HG02973 (cell line): ENCODE results near the gene PNKD.

ENCODE experiments used
- ATAC-seq: cut with Tn5 transposase; IDR thresholded peaks from one replicate; pipeline ENCODE4 v1.9.1; 2021; ENCODE audit warnings: moderate library complexity; ENCODE audit not compliant: unreplicated experiment

The PNKD gene

DNA sequence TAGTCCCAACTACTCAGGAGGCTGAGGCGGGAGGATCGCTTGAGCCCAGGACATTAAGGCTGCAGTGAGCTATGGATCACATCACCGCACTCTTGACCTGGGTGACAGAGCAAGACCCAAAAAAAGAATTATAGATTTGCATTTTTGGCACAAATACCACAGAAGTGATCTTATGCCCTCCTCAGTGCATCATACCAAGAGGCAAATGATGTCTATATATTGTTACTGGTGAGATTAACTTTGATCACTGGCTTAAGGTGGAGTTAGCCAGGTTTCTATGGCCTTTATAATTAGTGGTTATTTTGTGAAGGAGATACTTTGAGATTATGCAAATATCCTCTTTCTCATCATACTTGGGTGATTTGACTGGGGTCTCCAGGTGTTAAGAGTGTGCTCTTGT, 64.2 kb downstream of the PNKD start:
- no peak for ATAC-seq

DNA sequence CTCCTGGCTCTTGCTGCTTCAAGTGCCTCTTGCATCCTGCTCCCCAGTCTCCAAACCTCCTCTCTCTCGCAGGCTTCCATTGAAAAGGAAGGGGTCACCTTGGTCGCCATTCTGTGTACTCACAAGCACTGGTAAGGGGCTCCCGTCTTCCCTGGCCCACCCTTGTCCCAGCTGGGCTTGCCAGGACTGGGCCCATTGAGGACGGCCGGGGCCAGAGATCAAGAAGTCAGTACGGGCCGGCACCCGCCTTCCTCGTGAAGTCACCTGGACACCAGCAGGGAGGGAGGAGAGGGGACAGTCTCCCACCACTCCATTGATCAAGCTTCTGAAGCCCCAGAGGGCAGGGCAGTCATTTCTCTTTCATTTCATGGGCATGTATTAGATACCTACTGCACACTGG, 70.3 kb downstream of the PNKD start:
- no peak for ATAC-seq

DNA sequence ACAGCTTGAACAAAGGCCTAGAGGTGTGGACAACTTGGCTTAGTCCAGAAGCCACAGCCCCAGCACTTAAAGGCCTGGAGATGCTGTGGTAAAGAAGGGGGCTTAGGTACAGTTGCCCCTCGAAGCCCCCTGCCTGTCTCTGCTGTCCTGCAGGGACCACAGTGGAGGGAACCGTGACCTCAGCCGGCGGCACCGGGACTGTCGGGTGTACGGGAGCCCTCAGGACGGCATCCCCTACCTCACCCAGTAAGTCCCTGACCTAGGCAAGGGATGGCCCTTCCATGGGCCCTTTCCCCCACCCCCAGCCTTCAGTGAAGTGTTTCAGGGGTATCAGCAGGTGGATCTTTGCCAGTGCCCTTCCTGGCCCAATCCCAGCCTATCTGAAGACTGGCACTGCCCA, 71.1 kb downstream of the PNKD start:
- ATAC-seq, result no peak

DNA sequence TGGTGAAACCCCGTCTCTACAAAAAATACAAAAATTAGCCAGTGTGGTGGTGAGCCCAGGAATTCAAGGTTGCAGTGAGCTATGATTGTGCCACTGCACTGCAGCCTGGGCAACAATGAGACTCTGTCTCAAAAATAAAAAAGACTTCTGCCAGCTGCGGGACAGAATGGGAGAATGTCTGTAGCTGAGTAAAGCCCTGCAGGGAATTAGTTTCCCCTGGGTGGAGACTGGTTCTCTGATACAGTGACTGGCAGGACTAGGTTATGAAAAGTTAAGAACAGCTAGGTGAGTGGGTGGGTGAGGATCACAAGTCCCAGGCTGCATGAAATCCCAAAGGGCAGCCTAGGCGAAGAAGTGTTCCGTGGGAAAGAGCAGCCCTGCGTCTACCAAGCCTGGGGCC, 72.5 kb downstream of the PNKD start:
- no peak for ATAC-seq

DNA sequence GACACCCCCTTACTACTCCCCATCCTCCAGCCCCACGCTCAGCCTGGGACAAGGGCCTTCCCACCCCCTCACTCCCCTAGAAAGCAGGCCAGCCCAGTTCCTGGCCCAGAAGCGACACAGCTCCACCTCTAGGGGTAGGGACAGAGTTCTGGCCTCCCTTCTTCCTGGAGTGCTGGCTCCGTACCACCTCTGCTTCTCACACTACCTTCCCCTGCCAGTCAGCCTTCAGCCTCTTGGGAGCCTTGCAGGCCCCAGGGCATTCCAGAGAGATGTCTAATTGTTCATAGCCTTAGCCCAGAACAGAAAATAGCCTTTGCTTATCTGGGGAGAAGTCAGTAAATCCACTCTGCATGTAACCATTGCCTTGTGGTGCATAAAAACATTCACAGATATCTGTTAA, 73.3 kb downstream of the PNKD start:
- no peak for ATAC-seq

DNA sequence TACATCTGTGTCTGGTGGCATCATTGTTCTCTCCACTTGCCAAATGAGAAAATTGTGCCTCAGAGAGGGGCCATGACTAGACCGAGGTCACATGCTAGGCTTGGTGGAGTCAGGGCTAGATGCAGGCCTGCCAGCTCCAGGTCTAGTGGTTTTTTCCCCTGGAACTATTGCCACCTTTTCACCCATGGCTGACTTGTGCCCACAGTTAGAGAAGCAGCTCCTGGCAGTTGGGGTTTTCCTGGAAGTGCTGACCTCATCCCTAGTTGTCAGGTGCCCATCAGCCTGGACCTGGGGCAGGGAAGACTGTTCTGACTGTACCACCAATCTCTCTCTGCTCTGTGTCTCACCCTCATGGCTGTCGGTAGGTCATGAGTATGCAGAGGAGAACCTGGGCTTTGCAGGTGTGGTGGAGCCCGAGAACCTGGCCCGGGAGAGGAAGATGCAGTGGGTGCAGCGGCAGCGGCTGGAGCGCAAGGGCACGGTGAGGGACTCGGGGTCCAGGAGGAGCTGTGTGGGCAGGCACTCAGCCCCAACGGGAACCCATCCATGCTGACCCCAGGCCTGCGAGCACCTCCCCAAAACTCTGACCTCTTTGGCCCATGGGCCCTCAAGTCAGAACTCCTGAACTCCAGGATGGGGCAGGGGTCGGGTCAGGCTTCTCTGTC, 73.9 kb downstream of the PNKD start:
- ATAC-seq, result no peak

DNA sequence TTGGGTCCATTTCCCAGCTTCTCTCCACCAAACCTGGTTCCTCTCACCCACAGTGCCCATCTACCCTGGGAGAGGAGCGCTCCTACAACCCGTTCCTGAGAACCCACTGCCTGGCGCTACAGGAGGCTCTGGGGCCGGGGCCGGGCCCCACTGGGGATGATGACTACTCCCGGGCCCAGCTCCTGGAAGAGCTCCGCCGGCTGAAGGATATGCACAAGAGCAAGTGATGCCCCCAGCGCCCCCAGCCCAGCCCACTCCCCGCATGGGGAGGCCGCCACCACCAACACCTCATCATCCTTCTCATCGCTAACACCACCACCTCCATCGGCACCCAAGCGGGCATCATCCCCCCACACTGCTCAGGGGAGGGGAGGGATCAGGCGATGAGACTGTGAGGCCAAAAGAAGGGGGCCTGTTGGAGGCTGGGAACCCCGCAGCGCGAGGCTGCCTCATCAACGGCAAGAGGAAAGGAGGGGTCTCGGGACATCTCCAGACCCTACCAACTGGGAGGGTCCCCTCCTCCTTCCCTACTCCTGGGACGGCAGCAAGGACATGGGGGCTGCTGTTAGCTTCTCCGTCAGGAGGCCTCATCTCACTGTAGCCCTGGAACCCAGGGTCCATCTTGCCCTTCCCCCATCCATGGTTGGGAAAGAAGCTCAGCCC, 74.6 kb downstream of the PNKD start:
- no peak for ATAC-seq

DNA sequence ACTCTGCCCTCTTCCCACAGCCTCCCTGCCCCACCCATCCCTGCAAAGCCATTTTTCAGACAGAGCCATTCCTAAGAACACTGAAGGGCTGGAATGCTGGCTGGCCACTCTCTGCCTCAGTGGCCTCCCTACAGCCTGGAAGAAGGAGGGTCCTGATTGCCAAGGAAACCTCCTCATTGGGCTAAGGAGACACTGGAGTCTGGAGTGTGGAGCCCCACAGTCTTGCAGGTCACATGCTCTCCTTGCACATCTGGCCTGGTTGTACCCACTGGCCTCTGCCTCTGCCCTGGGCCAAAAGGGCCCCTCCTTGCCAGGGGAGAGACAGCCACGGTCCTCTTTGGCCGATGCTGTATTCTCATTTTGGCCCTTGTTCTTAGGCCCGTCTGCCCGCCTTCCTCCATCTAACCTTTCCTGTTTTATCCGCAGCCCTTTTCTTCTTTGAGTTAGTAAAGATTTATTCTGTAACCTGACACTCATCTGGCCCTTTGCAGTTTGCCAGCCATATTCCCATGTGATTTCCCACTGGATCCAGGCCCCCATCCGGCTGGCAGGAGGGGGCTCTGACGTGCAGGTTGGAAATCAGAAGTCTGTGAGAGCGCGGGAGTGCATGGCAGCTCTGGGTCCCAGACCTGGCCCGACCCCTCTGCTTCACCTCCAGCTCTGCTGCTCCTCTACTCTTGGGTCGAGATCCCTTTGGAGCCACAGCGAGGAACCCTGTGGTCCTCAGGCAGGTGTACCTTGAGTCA, 75.3 kb downstream of the PNKD start:
- no peak for ATAC-seq

DNA sequence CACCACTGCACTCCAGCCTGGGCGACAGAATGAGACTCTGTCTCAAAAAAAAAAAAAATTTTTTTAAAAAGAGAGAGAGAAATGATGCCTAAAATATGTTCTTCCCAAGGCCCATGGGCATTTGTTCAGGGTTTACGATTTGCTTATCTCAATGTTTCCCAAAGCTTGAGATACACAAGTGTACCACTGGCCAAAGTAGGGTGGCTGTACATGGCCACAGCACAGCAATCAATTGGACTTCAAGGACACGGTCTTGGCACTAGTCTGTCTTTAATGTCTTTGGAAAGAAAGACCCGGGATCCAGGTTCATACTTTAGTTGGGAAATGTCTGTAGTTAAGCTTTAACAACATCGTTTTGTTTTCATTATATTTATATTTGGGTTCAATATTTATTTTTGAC, 76.9 kb downstream of the PNKD start:
- no peak for ATAC-seq

DNA sequence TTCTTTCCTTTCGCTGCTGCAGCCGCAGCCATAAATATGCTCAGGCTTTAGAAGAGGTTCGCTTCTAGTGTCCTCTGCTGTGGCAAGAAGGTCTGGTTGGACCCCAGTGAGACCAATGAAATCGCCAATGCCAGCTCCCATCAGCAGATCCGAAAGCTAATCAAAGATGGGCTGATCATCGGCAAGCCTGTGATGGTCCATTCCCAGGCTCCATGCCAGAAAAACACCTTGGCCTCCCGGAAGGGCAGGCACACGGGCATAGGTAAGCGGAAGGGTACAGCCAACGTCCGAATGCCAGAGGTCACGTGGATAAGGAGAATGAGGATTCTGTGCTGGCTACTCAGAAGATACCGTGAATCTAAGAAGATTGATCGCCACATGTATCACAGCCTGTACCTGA, 83.7 kb downstream of the PNKD start:
- ATAC-seq, result no peak

DNA sequence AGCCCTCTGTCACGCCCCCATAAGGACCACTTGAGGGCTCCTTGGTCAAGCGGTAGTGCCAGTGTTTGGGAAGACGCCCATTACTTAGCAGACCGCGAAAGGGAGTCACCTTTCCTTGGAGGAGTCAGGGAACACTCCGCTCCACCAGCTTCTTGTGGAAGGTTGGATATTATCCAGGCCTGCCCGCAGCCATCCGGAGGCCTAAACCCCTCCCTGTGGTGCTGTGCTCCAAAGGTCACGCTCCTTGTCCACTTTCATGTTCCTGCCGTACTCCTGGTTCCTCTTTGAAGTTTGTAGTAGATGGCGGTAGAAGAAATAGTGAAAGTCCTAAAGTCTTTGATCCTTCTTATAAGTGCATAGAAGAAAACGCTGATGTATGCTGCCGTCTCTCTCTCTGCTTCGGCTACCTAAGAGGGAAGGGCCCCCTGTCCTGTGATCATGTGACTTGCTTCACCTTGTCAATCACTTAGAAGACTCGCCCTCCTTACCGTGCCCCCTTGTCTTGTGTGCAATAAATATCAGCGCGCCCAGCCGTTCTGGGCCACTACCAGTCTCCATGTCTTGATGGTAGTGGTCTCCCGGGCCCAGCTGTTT, 84.6 kb downstream of the PNKD start:
- ATAC-seq, result no peak

DNA sequence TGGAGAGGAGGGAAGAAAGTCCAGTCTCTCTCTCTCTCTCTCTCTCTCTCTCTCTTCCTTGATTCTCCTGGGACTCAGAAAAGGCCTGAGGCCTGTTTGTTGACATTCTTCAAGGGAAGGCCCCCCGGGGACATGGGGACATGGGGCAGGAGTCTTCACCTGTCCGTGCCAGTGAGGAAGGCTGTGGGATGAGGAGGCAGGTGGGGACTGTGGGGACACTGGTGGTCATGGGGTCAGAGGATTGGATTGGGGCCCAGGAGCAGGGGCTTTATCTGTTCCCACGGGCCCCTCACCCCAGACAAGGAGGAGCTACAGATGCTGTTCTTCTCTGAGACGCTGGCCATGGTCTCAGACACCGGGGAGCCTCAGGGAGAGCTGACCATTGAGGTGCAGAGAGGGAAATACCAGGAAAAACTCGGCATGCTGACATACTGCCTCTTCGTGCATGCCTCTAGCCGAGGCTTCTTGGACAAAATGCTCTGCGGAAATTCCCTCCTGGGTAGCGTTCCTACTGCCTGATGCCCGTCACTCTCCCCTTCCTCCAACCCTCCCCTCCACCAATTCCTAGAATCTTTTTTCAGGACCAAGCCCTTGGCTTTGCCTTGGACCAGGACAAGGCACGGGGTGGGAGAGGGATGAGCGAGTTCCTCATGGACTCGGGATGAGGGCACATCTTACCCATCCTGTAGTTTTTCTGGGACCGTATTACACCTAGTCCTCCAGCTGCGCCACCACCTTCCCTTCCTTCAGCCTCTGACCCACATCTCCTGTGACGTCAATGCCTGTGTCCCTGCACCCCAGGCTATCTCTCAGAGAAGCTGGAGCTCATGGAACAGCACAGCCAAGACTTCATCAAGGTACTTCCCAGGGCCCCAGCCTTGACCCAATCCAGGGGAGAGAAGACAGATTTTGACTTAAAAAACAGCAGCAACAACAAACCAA, 87.2 kb downstream of the PNKD start:
- ATAC-seq, result no peak

DNA sequence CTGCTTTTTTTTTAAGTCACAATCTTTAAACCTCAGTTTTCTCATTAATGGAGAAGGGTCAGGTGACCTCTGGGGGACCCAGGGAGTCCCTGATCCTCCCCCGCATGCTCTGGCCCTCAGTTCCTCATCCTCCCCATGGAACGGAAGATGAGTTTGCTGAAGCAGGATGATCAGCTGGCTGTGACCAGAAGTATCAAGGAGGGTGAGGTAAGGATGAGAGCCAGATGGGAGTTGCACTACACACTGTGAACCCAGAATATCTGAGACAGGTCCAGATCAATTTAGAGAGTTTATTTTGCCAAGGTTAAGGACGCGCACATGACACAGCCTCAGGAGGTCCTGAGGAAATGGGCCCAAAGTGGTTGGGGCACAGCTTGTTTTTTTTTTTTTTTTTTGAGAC, 90.1 kb downstream of the PNKD start:
- ATAC-seq, result no peak

DNA sequence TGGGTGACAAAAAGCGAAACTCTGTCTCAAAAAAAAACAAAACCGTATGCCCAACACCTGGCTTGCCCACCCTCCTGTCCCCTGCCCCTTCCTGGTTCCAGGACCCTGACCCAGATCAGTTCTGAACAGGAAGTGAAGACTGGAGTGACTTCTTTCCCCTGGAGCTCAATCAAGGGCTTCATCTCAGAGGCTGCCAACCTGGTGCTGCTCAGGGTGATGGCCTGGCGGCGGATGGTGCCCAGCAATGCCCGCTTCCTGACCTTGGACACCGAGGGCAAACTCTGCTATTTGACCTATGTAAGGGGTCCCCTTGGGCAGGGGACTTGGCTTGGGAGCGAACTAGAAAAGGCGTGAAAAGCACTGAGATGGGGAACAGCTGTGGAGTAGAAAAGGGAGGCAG, 92.3 kb downstream of the PNKD start:
- no peak for ATAC-seq

DNA sequence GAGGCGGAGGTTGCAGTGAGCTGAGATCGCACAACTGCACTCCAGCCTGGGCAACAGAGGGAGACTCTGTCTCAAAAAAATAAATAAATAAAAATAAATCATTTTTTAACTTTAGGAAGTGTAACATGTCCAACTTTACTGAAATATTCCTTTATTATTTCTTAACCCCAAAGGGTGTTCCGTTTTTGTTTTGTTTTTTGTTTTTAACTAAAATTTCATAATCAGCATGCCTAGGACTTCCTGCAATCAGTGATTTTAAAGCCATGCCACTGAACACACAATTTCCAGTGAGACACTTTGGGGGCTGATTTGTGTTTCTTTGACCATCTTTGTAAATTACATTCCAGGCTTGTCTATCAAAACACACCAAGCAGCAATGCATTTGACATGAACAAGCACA, 93.4 kb downstream of the PNKD start:
- ATAC-seq, result no peak

DNA sequence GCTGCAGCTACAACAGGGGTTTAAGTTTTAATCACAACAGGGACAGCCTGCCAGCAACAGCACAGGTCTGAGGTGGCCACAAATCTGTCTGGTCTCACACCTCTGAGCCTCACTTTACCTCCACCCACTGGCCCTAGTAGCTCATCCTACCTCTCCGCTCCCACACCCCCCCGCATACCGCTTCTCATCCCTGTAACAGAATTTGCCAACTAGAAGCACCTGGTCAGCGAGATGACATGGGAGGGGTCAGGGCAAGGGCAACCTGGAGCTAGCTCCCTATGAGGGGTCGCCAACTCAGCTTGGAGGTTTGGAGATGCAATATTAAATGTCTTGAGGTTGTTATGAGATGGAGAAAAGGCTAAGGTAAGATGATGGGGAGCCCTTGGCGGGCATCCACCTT, 93.9 kb downstream of the PNKD start:
- no peak for ATAC-seq

DNA sequence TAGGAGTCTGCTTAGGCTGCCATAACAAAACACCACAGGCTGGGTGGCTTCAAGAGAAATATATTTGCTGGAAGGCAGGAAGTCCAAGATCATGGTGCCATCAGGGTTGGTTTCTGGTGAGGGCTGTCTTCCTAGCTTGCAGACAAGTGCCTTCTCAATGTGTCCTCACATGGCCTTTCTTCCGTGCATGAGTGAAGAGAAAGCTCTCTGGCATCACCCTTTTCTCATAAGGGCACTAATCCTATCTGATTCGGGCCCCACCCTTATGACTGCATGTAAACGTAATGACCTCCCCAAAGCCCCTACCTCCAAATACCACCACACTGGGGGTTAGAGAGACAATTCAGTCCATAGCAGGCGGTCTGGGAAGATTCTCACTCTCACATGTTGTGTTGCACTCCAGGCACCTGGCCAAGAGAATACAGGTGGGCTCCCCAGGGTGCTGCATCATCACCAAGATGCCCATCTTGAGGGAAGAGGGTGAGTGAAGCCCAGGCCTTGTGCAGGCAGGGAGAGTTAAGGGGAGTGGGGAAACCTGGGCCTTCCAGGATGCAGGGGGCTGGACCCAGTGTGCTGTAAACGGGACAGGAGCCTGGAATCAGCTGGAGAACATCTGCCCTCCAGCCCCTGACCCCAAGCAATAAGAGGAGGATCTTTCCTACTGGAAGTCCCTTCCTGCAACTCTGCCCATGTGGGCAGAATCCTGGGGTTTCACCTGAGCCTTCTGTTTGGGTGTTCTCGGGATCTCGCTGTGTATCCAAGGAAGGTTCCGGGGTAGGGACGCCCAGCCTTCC, 96.5 kb downstream of the PNKD start:
- no peak for ATAC-seq

DNA sequence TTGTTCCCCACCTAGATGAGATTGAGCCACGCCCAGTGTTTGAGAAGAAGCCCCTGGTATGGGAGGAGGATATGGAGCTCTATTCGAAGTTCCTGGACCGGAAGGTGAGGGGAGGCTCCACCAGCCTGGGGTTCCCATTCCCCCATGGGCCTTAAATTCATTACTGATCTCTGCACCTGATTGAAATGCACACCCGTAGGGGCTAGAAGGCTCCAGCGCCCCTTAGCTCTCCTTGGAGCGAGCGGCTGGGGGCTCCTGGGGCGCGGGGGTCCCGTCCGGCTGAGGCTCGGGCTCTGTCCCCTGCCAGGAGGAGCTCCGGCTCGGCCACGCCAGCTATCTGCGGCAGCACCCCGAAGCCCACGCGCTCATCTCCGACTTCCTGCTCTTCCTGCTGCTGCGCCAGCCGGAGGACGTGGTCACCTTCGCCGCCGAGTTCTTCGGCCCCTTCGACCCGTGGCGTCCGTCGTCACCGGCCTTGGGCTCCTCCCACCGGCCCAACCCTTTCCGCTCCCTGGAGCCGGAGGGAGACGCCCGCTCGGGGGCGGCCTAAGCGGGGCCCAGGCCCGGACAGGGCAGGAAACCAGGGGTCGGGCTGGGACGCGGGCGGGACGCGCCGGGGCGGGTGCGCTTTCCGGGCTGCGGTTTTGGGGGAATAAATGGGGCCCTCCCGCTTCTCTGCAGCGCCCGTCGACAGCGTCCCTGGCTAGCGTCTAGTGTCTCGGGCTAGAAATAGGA, 97.3 kb downstream of the PNKD start:
- peak; percentile 90 for ATAC-seq

DNA sequence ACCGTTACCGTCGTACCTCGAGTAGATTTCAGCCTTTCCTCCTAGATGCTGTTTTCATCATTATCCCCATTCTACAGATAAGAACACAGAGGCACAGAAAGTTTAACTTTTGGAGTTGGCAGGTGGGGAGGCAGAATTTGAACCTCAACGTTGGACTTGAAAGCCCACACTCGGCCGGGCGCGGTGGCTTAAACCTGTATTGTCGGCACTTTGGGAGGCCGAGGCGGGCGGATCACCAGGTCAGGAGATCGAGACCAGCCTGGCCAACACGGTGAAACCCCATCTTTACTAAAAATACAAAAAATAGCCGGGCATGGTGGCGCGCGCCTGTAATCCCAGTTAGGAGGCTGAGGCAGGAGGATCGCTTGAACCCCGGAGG, 97.8 kb downstream of the PNKD start:
- ATAC-seq, result no peak
